ENCODE data around the gene RASGRF2.

GRCh38 chr5:80964919-80965318 lies 4.8 kb downstream of the RASGRF2 start:
- TF ChIP-seq CTCF (IDR thresholded peaks at IDR 0.05) (no peak), POLR2A (IDR thresholded peaks at IDR 0.05) (no peak)
